Measurements from ENCODE around the gene CELF2. TPM values are rescaled to one million over a fixed set of nuclear protein-coding genes. Genes with fewer than 3 reads are reported as not detected.
A peak's percentile ranks its signal among the peaks of the same experiment; 100 is the strongest.
"Not testable (repeated sequence)": the region's sequence is repeated elsewhere in the genome, so short reads cannot be mapped to it uniquely, and the experiment has no call there.

The CELF2 gene
- total RNA-seq, 1 experiment from 2014 or later, result 28.7 TPM

DNA sequence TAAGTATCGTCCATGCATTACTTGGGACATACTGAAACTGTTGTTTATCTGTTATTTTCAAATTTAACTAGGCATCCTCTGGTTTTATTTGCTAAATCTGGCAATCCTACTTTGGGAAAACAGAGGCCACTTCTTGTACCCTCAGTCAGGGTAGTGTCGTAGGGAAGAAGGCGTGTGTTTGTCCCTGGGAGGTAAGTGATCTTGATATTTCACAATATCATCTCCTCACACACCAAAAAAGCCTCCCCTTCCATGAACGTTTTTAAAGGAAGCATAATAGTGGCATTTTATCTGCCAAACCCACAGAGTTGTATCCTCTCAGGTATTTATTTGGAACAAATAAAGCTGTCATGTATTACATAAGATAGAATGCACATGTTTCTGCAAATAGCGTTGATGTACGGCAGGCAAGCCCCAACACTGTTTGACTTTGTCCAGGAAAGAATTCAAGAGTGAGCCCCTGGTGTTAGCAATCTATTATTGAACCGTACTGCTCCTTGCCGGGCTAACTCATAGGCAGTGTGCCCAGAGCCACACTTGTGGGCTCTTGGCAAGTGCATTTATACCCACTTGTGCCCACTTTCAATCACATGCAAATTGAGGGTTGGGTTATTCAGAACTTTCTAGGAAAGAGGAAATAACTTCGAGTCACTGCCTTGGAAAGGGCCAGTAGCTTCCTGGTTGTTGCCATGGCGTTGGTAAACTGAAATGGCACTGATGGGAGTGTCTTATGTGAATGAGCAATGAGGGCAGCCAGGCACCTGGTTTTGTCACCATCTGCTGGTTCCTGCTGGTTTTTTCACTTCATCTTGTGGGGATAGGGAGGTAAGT, 327.8 kb downstream of the CELF2 start:
- peaks cover 2 to 8% (median 4%) of the 10 kb centered on the region in 3 experiments; a peak in 4 of 7 replicates for H3K36me3 Mint-ChIP-seq (ENCODE audit: insufficient read depth in 1 of 3, low read depth in 3 of 3)
- H2BK12ac ChIP-seq (ENCODE audit: insufficient read length, low read depth, low read length), result no peak overlapping the region
- H2BK5ac ChIP-seq (ENCODE audit: insufficient read length, low read length), result no peak overlapping the region
- H3K79me2 ChIP-seq (ENCODE audit: insufficient read depth, low read length), result no peaks in the 10 kb centered on the region
- H2AFZ ChIP-seq (ENCODE audit: low read length), result no peak overlapping the region
- no peaks in the 10 kb centered on the region; the same call in none of the 2 replicates for H3K27me3 Mint-ChIP-seq (ENCODE audit: low read depth)
- no CpG with 5 or more reads among the region's 10 CpGs for WGBS (ENCODE audit: extremely low coverage, insufficient read length, low lambda C conversion rate)
- peak; percentile 77 for DNase-seq
- no peaks in the 10 kb centered on the region for H4K20me1 ChIP-seq (ENCODE audit: control insufficient read depth, insufficient read depth, insufficient read length)
- H2BK120ac ChIP-seq (ENCODE audit: low read depth, low read length, poor library complexity, severe bottlenecking), result no peak overlapping the region
- no peaks in the 10 kb centered on the region; the same call in 1 of the 2 replicates for H3K4me1 ChIP-seq (ENCODE audit: insufficient read depth, low read length)
- H3K27ac ChIP-seq (ENCODE audit: insufficient read length, low read depth, low read length), result no peak overlapping the region
- H3K79me1 ChIP-seq (ENCODE audit: insufficient read depth, low read depth, low read length, poor library complexity, severe bottlenecking), result no peaks in the 10 kb centered on the region
- H3K27me3 ChIP-seq (ENCODE audit: insufficient read depth, low read length), result no peaks in the 10 kb centered on the region
- H3K9ac ChIP-seq (ENCODE audit: extremely low read depth, insufficient read length, low read length), result no peak overlapping the region
- no peak overlapping the region for H4K8ac ChIP-seq (replicated peaks; ENCODE audit: insufficient read length, low read depth, low read length)
- no peaks in the 10 kb centered on the region; a peak in 1 of 4 replicates for H3K4me1 Mint-ChIP-seq
- H3K56ac ChIP-seq (ENCODE audit: insufficient read length, low read depth, low read length), result no peak overlapping the region
- no peak overlapping the region for H2AK5ac ChIP-seq (ENCODE audit: insufficient read length, low read length)
- H3K4me2 ChIP-seq (ENCODE audit: insufficient read depth, insufficient read length, low read length), result no peak overlapping the region
- TF ChIP-seq, protein P1, sequence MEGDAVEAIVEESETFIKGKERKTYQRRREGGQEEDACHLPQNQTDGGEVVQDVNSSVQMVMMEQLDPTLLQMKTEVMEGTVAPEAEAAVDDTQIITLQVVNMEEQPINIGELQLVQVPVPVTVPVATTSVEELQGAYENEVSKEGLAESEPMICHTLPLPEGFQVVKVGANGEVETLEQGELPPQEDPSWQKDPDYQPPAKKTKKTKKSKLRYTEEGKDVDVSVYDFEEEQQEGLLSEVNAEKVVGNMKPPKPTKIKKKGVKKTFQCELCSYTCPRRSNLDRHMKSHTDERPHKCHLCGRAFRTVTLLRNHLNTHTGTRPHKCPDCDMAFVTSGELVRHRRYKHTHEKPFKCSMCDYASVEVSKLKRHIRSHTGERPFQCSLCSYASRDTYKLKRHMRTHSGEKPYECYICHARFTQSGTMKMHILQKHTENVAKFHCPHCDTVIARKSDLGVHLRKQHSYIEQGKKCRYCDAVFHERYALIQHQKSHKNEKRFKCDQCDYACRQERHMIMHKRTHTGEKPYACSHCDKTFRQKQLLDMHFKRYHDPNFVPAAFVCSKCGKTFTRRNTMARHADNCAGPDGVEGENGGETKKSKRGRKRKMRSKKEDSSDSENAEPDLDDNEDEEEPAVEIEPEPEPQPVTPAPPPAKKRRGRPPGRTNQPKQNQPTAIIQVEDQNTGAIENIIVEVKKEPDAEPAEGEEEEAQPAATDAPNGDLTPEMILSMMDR (conservative IDR thresholded peaks at IDR 0.05), result peak; percentile 52
- no peak overlapping the region for H3K18ac ChIP-seq (ENCODE audit: insufficient read length, low read depth, low read length)
- H3K27ac Mint-ChIP-seq, result no peak overlapping the region
- H3K14ac ChIP-seq (ENCODE audit: insufficient read depth, low read length), result no peak overlapping the region
- H4K91ac ChIP-seq (ENCODE audit: insufficient read length, low read depth, low read length), result no peak overlapping the region
- H3K4ac ChIP-seq (ENCODE audit: low read depth, low read length), result no peak overlapping the region
- no peak overlapping the region for H4K5ac ChIP-seq (ENCODE audit: insufficient read length, low read depth, low read length)
- H2BK15ac ChIP-seq (ENCODE audit: low read depth, low read length), result no peak overlapping the region
- H3K9me3 Mint-ChIP-seq, result peaks cover 6 to 11% of the 10 kb centered on the region in 2 experiments
- H3T11ph ChIP-seq (ENCODE audit: low read length), result no peak overlapping the region
- no peak overlapping the region for H3K23ac ChIP-seq (ENCODE audit: insufficient read length, low read depth, low read length)
- H3K9me3 ChIP-seq (ENCODE audit: control insufficient read depth, low read depth, low read length), result no peaks in the 10 kb centered on the region
- no peak overlapping the region for H3K4me3 Mint-ChIP-seq
- no peaks in the 10 kb centered on the region for H3K23me2 ChIP-seq (ENCODE audit: insufficient read length, low read depth, low read length, poor library complexity, severe bottlenecking)
- no peak overlapping the region for H2BK20ac ChIP-seq (ENCODE audit: low read depth, low read length, poor library complexity, severe bottlenecking)

- not testable (repeated sequence) for H3K4me1 ChIP-seq (ENCODE audit: insufficient read depth, low read length); H4K8ac ChIP-seq (replicated peaks; ENCODE audit: insufficient read length, low read depth, low read length); H3K56ac ChIP-seq (ENCODE audit: insufficient read length, low read depth, low read length); H3K18ac ChIP-seq (ENCODE audit: insufficient read length, low read depth, low read length); H3K23me2 ChIP-seq (ENCODE audit: insufficient read length, low read depth, low read length, poor library complexity, severe bottlenecking); H2AK5ac ChIP-seq (ENCODE audit: insufficient read length, low read length); H2BK120ac ChIP-seq (ENCODE audit: low read depth, low read length, poor library complexity, severe bottlenecking); H3K27ac ChIP-seq (ENCODE audit: insufficient read length, low read depth, low read length); H3K23ac ChIP-seq (ENCODE audit: insufficient read length, low read depth, low read length); H4K5ac ChIP-seq (ENCODE audit: insufficient read length, low read depth, low read length); H2AFZ ChIP-seq (ENCODE audit: low read length); H2BK20ac ChIP-seq (ENCODE audit: low read depth, low read length, poor library complexity, severe bottlenecking); H3K4me1 Mint-ChIP-seq; H2BK5ac ChIP-seq (ENCODE audit: insufficient read length, low read length); H3K27me3 Mint-ChIP-seq (ENCODE audit: low read depth); H3K9ac ChIP-seq (ENCODE audit: extremely low read depth, insufficient read length, low read length); DNase-seq; H3K79me2 ChIP-seq (ENCODE audit: insufficient read depth, low read length); H3K4me3 Mint-ChIP-seq; H3K9me3 ChIP-seq (ENCODE audit: control insufficient read depth, low read depth, low read length); H2BK15ac ChIP-seq (ENCODE audit: low read depth, low read length); H3K79me1 ChIP-seq (ENCODE audit: insufficient read depth, low read depth, low read length, poor library complexity, severe bottlenecking); H3T11ph ChIP-seq (ENCODE audit: low read length); H2BK12ac ChIP-seq (ENCODE audit: insufficient read length, low read depth, low read length); H3K4me2 ChIP-seq (ENCODE audit: insufficient read depth, insufficient read length, low read length); H3K14ac ChIP-seq (ENCODE audit: insufficient read depth, low read length); H3K27ac Mint-ChIP-seq; H3K4ac ChIP-seq (ENCODE audit: low read depth, low read length); H4K20me1 ChIP-seq (ENCODE audit: control insufficient read depth, insufficient read depth, insufficient read length); H4K91ac ChIP-seq (ENCODE audit: insufficient read length, low read depth, low read length); H3K27me3 ChIP-seq (ENCODE audit: insufficient read depth, low read length)
- Mint-ChIP-seq H3K36me3 (ENCODE audit: insufficient read depth in 1 of 3, low read depth in 3 of 3) (peaks cover 2 to 11% (median 6%) of the 10 kb centered on the region in 3 experiments; a peak in 5 of 7 replicates), H3K9me3 (peaks cover 14 to 15% of the 10 kb centered on the region in 2 experiments)
- WGBS (ENCODE audit: extremely low coverage, insufficient read length, low lambda C conversion rate), result no CpG with 5 or more reads among the region's 5 CpGs
Observed at GRCh38 chr10:11347580-11347979, 329.9 kb downstream of the CELF2 start.
